GM15510 (cell line): ENCODE results near the gene NETO2.

ENCODE experiments used
- POLR2A ChIP-seq: IDR thresholded peaks from 3 replicates; pipeline ENCODE4 v1.6.1; 2011; ENCODE audit warnings: borderline replicate concordance; ENCODE audit not compliant: insufficient read length; ENCODE audit errors: extremely low read depth

The NETO2 gene

DNA sequence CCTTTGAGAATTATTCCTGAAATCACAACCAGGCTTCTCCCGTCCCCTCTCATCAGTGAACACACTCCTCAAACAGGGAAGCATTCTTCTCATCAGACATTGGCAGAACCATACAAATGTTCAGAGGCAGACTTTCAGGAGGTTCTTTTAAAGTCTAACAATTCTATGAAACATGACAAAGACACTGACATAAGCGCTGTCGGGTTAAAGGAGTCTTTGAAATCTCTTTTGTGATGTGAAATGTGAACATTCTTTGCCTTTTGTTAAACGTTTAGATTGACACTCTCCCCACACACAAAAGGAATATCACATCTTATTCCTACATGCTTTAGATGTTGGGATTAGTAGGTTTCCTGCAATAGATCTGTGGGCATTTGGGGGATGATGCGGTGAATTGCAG is 63.9 kb downstream of the NETO2 start:
- no peak for TF ChIP-seq POLR2A

DNA sequence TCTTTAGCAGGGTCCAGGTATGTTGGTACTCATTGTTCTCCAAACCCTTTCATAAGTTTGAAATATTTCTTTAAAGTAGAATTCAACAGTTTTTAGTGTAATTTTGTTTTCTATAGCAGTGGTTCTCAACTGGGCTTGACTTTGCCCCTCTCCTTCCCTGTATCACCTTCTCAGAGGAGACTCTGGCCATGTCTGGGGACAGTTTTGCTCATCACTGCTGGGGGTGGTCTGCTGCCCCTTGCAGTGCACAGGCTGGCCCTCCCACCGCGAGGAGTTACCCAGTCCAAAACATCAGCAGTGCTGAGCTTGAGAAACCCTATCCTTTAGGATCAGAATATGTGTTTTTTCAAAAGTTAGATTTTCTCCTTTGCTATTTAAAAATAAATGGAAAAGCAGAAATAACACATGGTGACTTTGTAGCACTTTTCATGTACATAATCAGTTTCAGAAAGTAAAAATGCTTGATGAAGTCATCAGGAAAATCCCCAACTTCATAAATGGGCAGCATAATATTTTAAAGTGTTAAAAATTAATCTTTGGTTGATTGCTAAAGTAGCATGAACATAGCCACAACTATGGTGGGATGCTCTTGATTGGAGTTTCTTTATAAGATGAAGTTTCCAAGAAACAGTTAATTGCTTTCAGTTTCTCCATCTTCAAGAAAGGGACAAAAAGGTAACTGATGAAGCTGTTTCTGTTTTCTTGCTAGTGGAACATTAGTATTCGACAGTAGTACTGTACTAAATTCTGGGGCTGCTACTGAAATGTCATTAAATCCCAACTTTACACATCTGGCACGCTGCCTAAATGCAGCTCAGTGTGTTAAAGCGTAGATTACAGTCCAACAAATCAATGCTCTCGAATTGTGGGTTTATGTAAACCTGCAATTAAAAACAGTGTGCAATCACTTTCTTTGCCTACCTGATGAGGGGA is 70.3 kb downstream of the NETO2 start:
- no peak for TF ChIP-seq POLR2A

DNA sequence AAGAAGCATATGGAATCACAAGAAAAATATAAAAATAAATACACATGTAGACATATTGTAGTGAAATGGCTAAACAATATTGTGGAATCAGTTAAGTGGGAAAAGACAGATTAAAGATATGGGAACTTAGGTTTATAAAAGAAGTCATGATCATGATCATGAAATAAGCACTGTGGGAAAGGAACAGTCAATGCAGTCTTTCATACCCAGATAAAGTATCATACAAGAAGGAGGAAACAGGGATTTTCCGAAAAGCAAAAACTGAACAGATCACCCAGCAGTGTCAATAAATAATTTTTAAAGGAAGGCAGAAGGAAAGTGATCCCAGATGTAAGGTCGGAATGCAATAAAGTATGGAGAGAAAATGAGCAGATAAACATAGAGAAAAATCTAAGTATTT is 71.6 kb downstream of the NETO2 start:
- TF ChIP-seq POLR2A: no peak

DNA sequence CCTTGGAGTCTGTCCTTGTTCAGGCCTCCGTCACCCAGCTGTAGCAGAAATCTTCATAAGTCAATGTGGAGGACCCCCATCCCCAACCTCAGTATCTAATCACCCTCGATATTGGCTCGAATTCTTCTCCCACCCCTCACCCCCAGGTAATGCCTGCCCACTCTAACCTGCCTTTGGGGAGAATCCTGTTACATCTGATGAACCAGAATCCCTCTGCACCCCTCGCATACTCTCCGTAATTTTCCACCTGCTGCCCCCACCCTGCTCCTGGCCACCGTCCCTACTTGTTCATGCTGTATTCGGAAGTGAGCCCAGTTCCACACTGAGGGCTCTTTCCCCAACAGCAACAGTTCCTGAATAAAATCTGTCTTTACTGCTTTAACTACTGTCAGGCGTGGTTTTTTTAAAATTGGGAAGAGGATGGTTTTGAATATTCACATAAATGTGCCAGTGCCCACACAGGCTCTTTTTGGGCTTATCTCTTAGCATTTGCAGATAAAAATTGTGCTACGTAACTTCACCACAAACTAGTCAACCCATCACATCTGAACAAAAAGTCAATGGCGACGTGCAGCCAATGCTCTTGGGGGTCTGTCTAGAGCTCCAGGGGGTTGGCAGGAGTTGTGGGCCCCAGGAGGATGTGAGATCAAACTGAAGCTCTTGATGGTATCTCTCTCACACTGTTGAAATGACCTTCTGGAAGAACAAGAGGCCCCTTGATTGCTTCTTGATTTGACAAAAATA is 73.7 kb downstream of the NETO2 start:
- TF ChIP-seq POLR2A: no peak

DNA sequence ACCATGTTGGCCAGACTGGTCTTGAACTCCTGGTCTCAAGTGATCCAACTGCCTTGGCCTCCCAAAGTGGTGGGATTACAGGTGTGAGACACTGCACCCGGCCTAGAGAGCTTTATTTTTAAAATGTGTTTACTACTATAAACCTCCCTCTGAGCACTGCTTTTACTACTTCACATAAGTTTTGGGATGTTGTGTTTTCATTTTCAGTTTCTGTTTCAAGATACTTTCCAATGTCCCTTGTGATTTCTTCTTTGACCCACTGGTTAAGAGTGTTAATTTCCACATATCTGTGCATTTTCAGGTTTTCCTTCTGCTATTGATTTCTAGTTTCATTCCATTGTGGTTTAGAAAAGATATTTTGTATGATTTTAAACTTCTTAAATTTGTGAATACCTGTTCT is 74.4 kb downstream of the NETO2 start:
- TF ChIP-seq POLR2A: no peak

DNA sequence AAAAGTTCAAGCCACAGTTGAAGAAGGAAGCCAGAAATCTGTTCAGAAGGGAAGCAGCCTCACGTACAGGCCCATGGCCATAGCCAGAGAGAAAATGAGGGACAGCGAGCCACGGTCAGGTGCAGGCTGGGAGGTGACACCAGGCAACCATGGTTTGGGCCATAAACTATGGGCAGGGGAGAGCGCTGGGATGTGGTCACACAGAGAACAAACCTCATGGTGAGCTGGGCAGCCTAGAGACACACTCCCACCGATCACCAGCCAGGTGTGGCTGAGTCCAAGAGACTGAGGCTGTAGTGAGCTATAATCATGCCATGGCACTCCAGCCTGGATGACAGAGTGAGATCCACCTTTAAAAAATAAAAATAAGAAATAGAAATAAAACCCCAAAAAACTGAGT is 76.5 kb downstream of the NETO2 start:
- no peak for TF ChIP-seq POLR2A

DNA sequence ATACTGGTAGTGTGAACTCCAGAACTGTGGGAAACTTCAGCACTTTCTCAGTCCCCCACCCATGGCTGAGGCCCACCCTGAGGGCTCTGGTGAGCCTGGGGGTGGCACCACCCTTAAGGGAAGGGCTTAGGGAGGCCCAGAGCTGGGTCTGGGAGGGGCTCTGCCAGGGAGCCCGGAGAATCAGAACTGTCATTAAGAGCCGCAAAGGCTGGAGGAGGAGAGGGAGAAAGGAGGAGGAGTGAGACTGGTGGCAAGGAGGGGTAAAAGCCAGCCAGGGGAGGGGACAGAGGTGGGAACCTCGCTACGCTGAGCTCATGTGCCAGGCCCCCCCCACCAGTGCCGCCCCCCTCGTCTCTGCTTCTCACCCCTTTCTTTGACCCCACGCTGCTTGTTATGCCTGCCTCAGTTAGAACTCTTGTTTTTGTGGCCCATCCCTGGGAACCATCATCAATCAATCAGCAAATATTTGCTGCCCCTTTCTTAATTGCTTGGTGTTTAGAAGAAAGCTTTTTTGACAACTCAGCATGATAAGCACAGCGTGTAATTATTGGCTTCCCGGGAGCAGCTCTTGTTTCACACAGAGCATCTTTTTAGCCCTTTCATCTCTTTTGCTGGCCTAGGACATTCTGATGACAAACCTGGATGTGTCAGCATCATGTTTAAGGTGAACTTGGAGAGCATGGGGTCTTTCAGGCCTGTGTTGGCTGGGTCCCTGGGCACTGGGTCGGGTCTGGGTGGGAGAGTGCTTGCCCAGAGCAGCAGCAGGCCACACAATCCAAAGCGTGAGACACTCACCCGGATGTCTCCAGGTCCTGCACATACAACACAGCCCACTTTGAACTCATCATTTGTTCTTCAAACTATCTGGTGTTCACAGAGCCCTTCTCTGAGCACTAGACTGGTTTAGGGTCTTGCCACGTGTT is 77.7 kb downstream of the NETO2 start:
- no peak for TF ChIP-seq POLR2A

DNA sequence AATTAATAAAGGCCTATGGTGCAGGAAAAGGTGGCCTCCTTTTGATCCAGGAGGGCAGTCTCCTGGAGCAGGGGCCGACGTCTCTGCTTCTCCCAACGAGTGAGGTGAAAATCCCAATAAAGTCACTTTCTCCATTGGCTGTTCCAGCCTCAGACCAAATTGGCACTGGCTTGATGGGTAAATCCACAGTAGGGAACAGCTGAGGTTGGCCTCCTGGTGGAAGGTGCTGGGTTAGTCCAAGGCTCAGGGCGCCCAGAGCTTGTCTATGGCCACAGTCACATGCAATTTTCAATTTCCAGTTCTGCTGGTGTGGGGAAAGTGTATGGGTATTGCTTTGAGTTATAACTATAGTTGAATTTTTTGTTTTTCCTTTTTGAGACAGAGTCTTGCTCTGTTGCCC is 79.0 kb downstream of the NETO2 start:
- no peak for TF ChIP-seq POLR2A

DNA sequence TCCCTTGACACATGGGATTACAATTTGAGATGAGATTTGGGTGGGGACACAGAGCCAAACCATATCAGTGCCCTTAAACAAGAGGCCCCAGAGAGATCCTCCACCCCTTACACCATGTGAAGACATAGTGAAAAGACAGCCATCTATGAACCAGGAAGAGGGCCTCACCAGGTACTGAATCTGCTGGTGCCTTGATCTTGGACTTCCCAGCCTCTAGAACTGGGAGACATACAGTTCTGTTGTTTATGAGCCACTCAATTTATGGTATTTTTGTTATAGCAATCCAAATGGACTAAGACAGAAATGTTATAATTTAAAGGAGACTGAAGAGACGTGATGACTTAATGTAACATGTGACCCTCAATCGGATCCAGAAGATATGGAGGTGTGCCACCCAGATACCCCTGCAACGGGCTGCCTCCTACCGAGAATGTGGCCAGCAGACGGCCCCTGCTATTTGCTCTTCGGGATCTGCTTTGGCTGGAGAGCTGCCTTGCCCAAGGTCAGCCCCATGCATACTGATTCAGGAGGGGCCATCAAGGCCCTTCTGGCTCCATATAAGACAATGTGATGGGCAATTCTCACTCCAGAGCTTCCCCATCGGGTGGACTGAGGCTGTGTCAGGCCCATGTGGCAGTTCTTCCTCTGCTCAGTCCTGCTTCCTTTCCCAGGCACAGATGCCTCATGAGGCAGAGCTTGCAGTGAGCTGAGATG is 80.6 kb downstream of the NETO2 start:
- no peak for TF ChIP-seq POLR2A

DNA sequence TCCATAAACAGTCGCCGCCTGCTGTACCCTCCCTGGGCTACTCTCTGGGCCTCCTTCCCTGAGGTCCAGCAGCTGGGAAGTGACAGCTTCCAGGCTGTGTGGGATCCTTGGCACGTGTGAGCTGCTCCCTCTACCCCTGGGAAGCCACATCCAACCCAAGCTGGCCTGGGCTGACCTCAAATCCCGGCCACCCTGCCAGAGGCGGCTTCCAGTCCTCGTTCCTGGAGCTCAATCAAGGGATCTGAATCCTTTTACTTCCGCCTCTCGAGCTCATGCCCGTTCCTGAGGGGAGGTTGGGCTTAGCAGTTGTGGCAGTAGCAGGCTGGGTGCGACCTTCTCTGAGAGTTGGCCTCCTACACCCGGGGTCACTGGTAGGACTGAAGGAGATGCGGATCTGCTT is 82.5 kb downstream of the NETO2 start:
- TF ChIP-seq POLR2A: no peak

DNA sequence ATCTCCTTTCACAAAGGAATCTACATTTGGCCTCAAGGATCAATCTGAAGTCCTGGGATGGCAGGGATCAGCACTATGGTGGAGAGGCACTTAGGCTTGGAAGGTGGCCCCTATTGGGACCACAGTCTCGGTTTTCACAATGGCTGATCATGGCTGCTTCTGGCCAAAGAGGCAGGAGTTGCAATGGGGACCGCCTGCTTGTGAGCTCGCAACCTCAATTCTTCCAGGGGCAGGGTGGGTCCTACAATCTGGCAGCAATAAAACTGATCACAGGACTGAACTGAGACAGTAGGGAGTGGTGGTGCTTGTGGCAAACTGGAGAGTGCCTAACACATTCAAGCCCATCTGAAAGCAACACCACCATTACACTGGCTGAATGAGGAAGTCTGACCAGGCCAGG is 83.1 kb downstream of the NETO2 start:
- TF ChIP-seq POLR2A: no peak

DNA sequence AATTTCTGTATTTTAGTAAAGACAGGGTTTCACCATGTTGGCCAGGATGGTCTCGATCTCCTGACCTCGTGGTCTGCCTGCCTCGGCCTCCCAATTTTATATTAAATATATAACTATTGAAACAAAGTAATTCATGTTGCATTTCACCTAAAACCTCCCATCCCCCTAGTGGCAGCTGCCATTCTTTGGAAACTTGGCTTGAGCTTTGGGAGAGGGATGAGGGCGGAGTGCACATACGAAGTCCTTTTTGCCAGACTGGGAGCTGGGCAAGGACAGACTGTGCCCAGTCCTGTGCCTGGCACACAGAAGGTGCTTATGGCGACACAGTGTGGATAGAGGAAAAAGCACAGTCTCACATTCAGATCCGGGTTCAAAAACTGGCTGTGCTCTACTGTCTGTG is 83.8 kb downstream of the NETO2 start:
- TF ChIP-seq POLR2A: no peak

DNA sequence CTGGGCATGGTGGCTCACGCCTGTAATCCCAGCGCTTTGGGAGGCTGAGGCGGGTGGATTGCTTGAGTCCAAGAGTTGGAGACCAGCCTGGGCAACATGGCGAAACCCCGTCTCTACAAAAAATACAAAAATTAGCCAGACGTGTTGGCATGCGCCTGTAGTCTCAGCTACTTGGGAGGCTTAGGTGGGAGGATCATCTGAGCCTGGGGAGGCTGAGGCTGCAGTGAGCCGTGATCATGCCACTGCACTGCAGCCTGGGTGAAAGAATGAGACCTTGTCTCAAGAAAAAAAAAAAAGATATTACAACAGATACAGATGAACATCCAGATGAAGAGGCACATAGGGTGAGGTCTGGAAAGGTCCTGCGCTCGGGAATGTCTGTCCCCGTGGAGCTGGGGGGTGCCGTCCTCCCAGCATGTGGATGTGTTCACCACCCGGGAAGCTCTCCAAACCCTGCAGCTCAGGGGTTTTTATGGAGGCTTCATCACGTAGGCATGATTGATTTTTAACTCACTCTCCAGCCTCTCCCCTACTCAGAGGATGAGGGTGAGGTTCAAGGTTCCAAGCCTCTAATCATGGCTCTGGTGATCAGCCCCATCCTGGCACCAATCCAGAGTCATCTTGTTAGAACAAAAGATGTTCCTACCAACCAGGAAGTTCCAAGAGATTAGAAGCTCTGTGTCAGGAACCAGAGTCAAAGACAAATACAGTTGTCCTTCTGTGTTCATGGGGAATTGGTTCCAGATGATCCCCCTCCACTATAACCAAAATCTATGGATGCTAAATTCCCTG is 85.3 kb downstream of the NETO2 start:
- no peak for TF ChIP-seq POLR2A
